Liver (tissue), 3 donors: Measurements from ENCODE around the gene TUBGCP2.

Source experiments
- ATF3 ChIP-seq: IDR thresholded peaks from 2 replicates; pipeline ENCODE4 v1.6.1; 2016; ENCODE audit warnings: antibody characterized with exemption
- CTCF ChIP-seq: fragments of 150-350 bp; IDR thresholded peaks from 2 replicates; pipeline ENCODE4 v1.5.1; 2017; ENCODE audit warnings: improper control_type of control experiment, low read depth, low read length; ENCODE audit not compliant: missing input control
- EGR1 ChIP-seq, 2 donors: IDR thresholded peaks; 2 replicates each; pipeline ENCODE4 v1.6.1; 2016 to 2018; ENCODE audit warnings: antibody characterized with exemption in 2 of 2, low read depth in 2 of 2
- GABPA ChIP-seq, 2 donors: IDR thresholded peaks in 1 of 2; conservative IDR thresholded peaks in 1 of 2; 2 replicates each; pipeline ENCODE4 v1.6.1; 2016; ENCODE audit warnings: antibody characterized with exemption in 2 of 2, mild to moderate bottlenecking in 1 of 2, moderate library complexity in 1 of 2
- HNF4G ChIP-seq: IDR thresholded peaks from 2 replicates; pipeline ENCODE4 v1.6.1; 2016; ENCODE audit warnings: antibody characterized with exemption
- MAX ChIP-seq: IDR thresholded peaks from 2 replicates; pipeline ENCODE4 v1.6.1; 2016; ENCODE audit warnings: antibody characterized with exemption
- RAD21 ChIP-seq, 2 donors: IDR thresholded peaks; 2 replicates each; pipeline ENCODE4 v1.6.1; 2016; ENCODE audit warnings: antibody characterized with exemption in 2 of 2, mild to moderate bottlenecking in 2 of 2
- REST ChIP-seq: IDR thresholded peaks from 2 replicates; pipeline ENCODE4 v1.6.1; 2016; ENCODE audit warnings: antibody characterized with exemption, mild to moderate bottlenecking
- SP1 ChIP-seq: IDR thresholded peaks from 2 replicates; pipeline ENCODE4 v1.6.1; 2018; ENCODE audit warnings: antibody characterized with exemption, mild to moderate bottlenecking
- TAF1 ChIP-seq: conservative IDR thresholded peaks from 2 replicates; pipeline ENCODE4 v1.6.1; 2016; ENCODE audit warnings: antibody characterized with exemption, mild to moderate bottlenecking
- donor health status: healthy.
- donor health status: healthy.

GRCh38 chr10:133276100-133276434 is 32.6 kb downstream of the TUBGCP2 start:
- TF ChIP-seq MAX: no peak
- TF ChIP-seq TAF1: no peak
- TF ChIP-seq CTCF: no peak
- TF ChIP-seq ATF3: no peak
- TF ChIP-seq REST: no peak
- no peak for TF ChIP-seq RAD21 (IDR thresholded peaks at IDR 0.05)
- TF ChIP-seq HNF4G: no peak
- TF ChIP-seq SP1: no peak
- no peak for TF ChIP-seq EGR1 (IDR thresholded peaks at IDR 0.05; ENCODE audit: low read depth in 2 of 2)
- no peak for TF ChIP-seq GABPA (IDR thresholded peaks at IDR 0.05 in 1 of 2, conservative IDR thresholded peaks at IDR 0.05 in 1 of 2)
